ENCODE results near the gene NEMP2.

The NEMP2 gene

DNA sequence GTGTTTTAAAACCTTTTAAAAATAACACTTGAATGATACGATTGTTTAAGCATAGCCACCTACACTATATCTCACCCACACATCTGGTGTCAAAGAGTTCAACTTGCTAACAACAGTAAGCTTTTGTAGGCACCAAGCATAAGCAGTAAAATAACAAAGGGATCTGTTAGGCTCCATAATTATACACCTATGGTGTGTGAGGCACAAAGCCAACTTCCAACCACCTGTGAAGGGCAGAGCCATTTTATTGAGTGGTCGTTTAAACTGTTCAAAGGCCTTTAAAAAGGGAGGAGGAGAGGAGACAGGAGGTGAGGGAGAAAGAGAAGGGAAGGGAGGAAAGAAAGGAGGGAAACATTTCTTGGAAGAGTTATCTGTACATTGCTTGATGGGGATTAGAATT lies 27.9 kb downstream of the NEMP2 start:
- H3K4me3 ChIP-seq (ENCODE audit: low read depth, low read length) = no peak overlapping the region
- DNase-seq (ENCODE audit: low read depth) = no peak
- TF ChIP-seq, protein P1, sequence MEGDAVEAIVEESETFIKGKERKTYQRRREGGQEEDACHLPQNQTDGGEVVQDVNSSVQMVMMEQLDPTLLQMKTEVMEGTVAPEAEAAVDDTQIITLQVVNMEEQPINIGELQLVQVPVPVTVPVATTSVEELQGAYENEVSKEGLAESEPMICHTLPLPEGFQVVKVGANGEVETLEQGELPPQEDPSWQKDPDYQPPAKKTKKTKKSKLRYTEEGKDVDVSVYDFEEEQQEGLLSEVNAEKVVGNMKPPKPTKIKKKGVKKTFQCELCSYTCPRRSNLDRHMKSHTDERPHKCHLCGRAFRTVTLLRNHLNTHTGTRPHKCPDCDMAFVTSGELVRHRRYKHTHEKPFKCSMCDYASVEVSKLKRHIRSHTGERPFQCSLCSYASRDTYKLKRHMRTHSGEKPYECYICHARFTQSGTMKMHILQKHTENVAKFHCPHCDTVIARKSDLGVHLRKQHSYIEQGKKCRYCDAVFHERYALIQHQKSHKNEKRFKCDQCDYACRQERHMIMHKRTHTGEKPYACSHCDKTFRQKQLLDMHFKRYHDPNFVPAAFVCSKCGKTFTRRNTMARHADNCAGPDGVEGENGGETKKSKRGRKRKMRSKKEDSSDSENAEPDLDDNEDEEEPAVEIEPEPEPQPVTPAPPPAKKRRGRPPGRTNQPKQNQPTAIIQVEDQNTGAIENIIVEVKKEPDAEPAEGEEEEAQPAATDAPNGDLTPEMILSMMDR (IDR thresholded peaks at IDR 0.05; ENCODE audit: insufficient read depth, low read depth, low read length, missing control alignments) = no peak

DNA sequence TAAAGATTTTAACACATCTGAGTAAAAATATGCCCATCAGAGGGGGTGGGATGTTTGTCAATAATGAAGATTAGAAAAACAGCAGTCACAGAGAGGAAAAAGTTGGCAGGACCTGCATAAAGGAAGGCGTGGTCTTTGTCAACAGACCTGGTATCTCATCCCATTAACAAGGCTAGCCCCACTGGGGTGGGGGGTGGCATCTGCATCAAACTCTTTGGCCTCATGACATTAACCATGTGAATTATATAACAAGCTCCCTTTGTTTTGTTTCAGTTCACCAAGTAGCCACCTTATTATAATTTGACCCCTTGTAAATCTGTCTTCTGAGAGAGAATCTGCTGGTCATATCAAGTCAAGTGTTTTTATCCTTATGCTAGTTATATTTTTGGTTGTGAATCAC lies 28.8 kb downstream of the NEMP2 start:
- no peak for DNase-seq (ENCODE audit: low read depth)
- no peak overlapping the region for H3K4me3 ChIP-seq (ENCODE audit: low read depth, low read length)
- TF ChIP-seq, protein P1 (IDR thresholded peaks at IDR 0.05; ENCODE audit: insufficient read depth, low read depth, low read length, missing control alignments) = no peak

DNA sequence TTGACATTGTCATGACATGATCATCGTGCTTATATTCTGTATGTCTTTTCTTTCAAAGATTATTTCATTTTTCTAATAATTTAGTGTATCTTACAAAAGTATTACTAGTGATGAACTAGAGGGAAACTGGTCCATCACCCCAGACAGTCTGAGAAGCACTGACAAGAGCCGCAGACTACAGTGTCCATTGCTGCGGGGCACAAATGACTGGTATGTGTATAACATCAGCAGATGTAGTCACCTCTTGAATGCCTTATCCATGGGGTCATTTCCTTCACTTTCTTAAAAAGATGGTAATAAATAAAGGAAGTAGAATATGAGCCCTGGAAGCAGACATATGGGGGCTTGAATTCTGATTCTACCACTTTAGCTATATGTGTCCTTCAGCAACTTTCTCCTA lies 29.6 kb downstream of the NEMP2 start:
- DNase-seq (ENCODE audit: low read depth) = no peak
- TF ChIP-seq, protein P1 (IDR thresholded peaks at IDR 0.05; ENCODE audit: insufficient read depth, low read depth, low read length, missing control alignments) = no peak
- H3K4me3 ChIP-seq (ENCODE audit: low read depth, low read length) = no peak overlapping the region

DNA sequence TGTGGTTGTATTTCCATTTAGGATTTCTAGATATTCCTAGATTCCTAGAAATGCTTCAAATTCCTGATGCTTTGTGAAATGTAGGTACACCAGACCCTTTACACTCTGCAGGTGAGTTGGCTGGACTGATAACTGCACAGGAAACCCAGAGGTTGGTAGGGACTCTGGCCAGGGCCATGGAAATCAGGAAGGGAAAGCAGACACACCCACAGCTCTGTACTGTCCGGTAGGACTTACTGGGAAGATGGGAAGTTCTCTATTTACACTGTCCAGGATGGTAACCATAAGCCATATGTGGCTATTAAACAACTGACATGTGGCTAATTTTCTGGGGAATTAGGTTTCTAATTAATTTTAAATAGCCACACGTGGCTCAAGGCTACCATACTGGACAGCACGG lies 31.4 kb downstream of the NEMP2 start:
- TF ChIP-seq, protein P1 (IDR thresholded peaks at IDR 0.05; ENCODE audit: insufficient read depth, low read depth, low read length, missing control alignments) = no peak
- no peak for DNase-seq (ENCODE audit: low read depth)
- no peak overlapping the region for H3K4me3 ChIP-seq (ENCODE audit: low read depth, low read length)

DNA sequence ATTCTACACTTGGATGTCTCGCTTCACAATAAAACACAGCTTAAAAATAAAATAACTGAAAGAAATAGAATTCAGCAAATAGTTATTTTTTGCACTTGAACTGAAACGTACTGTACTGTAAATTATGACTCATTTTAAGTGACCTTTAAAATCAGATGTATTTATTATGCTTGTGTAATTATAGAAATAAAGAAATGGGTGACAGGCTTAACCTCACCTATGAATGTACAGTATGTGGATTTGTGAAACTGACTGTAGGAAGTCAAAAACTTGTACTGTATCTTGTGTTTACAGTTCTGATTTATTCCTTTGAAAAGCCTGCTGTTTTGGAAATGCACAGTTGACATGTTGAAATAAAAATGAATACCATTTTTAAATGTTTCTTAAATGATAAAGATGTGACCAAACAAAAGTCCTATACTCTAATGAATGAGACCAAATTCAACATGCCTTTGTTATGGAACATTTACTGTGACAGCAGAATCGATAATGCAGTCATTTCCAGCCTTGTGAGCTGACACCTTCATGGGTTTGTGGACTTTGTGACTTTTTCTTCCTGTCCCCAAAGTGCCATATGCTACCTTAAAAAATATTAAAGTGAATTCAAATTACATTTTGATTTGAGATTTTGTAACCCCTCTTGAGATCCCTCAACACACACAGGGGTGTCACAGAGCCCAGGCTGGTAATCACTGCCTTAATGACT lies 32.7 kb downstream of the NEMP2 start:
- TF ChIP-seq, protein P1 (IDR thresholded peaks at IDR 0.05; ENCODE audit: insufficient read depth, low read depth, low read length, missing control alignments) = no peak
- no peak for DNase-seq (ENCODE audit: low read depth)
- no peak overlapping the region for H3K4me3 ChIP-seq (ENCODE audit: low read depth, low read length)

DNA sequence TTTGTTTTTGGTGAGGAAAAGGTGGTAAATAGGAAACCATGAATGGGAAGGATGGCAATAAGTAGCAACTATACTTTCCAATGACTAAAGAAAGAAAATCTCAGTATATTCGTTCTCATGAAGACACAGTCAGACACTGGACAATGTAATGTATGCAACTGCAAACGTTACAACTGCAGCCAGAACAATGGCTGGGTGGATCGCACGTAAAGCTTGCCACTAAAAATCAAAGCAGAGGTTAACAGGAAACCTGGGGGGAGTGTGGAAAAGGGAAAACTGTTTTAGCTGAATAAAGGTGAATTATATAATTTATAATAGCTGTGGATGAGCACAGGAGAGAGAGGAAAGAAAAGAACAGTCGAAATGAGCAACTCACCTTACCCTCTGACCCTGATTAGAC lies 33.3 kb downstream of the NEMP2 start:
- TF ChIP-seq, protein P1 (IDR thresholded peaks at IDR 0.05; ENCODE audit: insufficient read depth, low read depth, low read length, missing control alignments) = no peak
- no peak overlapping the region for H3K4me3 ChIP-seq (ENCODE audit: low read depth, low read length)
- DNase-seq (ENCODE audit: low read depth) = no peak

DNA sequence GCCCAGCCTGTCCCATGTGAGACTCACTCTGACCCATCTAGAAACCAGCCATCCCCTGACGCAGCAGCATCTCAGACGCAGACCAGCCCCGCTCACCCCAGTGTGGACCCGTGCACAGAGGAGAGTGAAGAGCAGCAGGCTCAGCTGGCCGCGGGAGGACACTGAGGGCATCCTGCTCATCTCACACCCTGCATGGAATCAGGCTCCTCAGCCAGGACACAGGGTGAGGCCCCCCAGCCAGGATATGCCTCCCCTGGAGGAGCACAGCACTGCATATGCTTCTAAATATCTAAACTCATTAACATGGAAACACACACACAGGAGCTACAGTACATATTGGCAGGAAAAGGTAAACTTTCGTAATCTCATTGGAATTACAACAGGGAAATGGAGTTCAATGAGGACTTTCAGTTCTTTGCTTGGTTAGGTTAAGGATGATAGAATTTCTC lies 34.4 kb downstream of the NEMP2 start:
- DNase-seq (ENCODE audit: low read depth) = no peak

More for the DNA sequence above, 34.4 kb downstream of the NEMP2 start:
- TF ChIP-seq, protein P1 (IDR thresholded peaks at IDR 0.05; ENCODE audit: insufficient read depth, low read depth, low read length, missing control alignments) = no peak
- H3K4me3 ChIP-seq (ENCODE audit: low read depth, low read length) = no peak overlapping the region

Measured in GM12865 (cell line).